Neutrophil (primary cell): ENCODE results near the gene OR1J4.

ENCODE experiments used
- H3K27ac ChIP-seq: fragments of 200-600 bp; sonication (generic); 2 replicates; pipeline ENCODE4 v1.5.1; 2016; ENCODE audit warnings: mild to moderate bottlenecking, moderate library complexity
- H3K27me3 ChIP-seq: fragments of 200-600 bp; sonication (generic); 2 replicates; pipeline ENCODE4 v1.6.0; 2016; ENCODE audit warnings: mild to moderate bottlenecking
- H3K36me3 ChIP-seq: fragments of 200-600 bp; sonication (generic); 2 replicates; pipeline ENCODE4 v1.5.1; 2017
- H3K4me1 ChIP-seq, 2 experiments: fragments of 200-600 bp in 1 of 2; sonication (generic) in 1 of 2; 1 replicate in 1 of 2; 2 replicates in 1 of 2; pipeline versions ENCODE4 v1.5.1 to v1.6.1; 2013 to 2016; ENCODE audit warnings: low read depth in 1 of 2, low read length in 1 of 2, mild to moderate bottlenecking in 1 of 2, moderate library complexity in 1 of 2; ENCODE audit not compliant: control insufficient read depth in 1 of 2, insufficient read depth in 1 of 2
- H3K4me3 ChIP-seq, 2 experiments: fragments of 200-600 bp in 1 of 2; sonication (generic) in 1 of 2; 1 replicate in 1 of 2; 2 replicates in 1 of 2; pipeline ENCODE4 v1.5.1; 2013 to 2016; ENCODE audit warnings: low read depth in 1 of 2, low read length in 1 of 2, mild to moderate bottlenecking in 1 of 2, moderate library complexity in 1 of 2
- H3K9me3 ChIP-seq: fragments of 200-600 bp; sonication (generic); 2 replicates; pipeline ENCODE4 v1.5.1; 2016
- TF ChIP-seq, protein P1 (sequence below): fragments of 200-600 bp; sonication (generic); IDR thresholded peaks from 2 replicates; pipeline ENCODE4 v1.5.1; 2016; ENCODE audit warnings: antibody characterized with exemption

Gene OR1J4

DNA sequence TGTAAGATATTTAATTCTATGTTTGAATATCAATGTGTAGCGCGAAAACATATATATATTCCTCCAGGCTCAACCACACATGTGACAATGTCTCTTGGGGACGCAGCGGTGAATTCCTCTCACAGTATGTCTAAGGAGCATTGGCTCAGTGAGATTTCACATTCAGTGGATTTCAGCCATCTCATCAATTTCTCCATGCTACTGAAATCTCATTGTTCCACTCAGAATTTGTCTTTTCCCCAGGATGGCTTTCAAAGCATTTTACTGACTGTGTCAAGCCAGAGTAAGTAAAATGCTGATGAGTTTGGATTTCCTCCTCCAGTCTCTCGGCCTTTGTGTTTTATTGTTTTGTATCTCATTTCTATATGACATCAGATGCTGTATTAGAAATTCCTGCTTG is 39.9 kb upstream of the OR1J4 start:
- TF ChIP-seq, protein P1, sequence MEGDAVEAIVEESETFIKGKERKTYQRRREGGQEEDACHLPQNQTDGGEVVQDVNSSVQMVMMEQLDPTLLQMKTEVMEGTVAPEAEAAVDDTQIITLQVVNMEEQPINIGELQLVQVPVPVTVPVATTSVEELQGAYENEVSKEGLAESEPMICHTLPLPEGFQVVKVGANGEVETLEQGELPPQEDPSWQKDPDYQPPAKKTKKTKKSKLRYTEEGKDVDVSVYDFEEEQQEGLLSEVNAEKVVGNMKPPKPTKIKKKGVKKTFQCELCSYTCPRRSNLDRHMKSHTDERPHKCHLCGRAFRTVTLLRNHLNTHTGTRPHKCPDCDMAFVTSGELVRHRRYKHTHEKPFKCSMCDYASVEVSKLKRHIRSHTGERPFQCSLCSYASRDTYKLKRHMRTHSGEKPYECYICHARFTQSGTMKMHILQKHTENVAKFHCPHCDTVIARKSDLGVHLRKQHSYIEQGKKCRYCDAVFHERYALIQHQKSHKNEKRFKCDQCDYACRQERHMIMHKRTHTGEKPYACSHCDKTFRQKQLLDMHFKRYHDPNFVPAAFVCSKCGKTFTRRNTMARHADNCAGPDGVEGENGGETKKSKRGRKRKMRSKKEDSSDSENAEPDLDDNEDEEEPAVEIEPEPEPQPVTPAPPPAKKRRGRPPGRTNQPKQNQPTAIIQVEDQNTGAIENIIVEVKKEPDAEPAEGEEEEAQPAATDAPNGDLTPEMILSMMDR = no peak
- Histone ChIP-seq H3K4me3 (no peak overlapping the region), H3K4me1 (no peaks in the 10 kb centered on the region), H3K9me3 (no peaks in the 10 kb centered on the region), H3K36me3 (no peaks in the 10 kb centered on the region), H3K27me3 (peaks cover 13% of the 10 kb centered on the region), H3K27ac (no peak overlapping the region)

DNA sequence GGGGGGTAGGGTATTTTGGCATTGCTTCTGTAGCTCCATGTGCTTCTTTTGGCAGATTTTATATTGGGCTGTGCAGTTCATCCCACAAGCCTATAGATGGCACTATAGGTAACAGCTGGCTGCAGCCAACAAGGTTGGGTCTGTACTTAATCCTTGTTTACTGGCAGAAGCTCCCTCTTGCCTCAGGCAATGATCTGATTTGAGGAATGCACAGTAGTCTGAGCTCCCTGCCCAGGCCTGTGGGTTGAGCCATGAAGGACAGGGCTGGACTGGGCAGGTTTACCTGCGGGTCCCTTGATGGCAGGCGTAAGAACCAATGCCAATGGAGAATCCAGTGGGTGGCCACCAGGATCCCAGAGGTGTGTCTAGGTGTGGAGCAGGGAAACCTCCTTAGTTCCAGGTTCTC is 20.1 kb upstream of the OR1J4 start:
- H3K36me3 ChIP-seq = no peaks in the 10 kb centered on the region

DNA sequence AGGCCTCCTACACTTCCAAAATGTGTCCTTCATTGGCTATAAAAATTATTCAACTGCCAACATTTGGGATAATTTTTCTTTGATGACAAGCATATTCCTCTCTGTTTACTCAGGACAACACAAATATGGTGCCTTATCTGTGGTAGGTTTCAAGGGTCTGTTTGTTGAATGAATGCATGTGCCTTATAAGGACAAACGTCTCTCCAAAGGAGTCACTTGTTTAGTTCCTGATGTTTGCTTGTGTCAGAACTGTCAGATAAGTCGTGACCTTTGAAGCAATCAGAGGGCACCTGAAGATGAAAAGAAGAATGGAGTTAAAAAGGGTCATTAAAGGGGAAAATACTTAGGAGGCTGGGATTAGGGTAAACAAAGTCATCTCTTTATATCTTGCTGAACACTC is 12.0 kb upstream of the OR1J4 start:
- no peak overlapping the region for H3K27ac ChIP-seq
- H3K27me3 ChIP-seq = peaks cover 15% of the 10 kb centered on the region
- no peak overlapping the region for H3K4me3 ChIP-seq
- H3K4me1 ChIP-seq = no peaks in the 10 kb centered on the region
- H3K9me3 ChIP-seq = no peaks in the 10 kb centered on the region
- TF ChIP-seq, protein P1 = no peak
- no peaks in the 10 kb centered on the region for H3K36me3 ChIP-seq

More for the DNA sequence above, 20.1 kb upstream of the OR1J4 start:
- Histone ChIP-seq H3K4me3 (no peak overlapping the region), H3K27ac (no peak overlapping the region), H3K27me3 (peaks cover 5% of the 10 kb centered on the region), H3K4me1 (no peaks in the 10 kb centered on the region), H3K9me3 (no peaks in the 10 kb centered on the region)
- TF ChIP-seq, protein P1 = no peak

DNA sequence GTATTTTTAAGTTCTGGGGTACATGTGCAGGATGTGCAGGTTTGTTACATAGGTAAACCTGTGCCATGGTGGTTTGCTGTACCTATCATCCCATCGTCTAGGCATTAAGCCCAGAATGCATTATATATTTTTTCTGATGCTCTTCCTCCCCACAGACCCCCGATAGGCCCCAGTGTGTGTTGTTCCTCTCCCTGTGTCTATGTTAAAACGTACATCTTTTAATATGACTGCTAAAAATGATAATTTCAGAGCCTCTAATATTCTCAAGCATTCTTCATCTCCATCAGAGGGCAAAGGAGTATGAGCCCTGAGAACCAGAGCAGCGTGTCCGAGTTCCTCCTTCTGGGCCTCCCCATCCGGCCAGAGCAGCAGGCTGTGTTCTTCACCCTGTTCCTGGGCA is 8.4 kb upstream of the OR1J4 start, which contains the start of gene OR1J2:
Gene OR1J2 (plus strand): TSS at position 301 of the 400 bp plus-strand sequence. CDS start 0 bp downstream, at position 301.
- TF ChIP-seq, protein P1 = no peak
- no peak within 1 kb of the TSS for H3K27ac ChIP-seq
- H3K9me3 ChIP-seq = no peaks in the 10 kb centered on the region
- no peak within 1 kb of the TSS for H3K4me3 ChIP-seq
- no peaks in the 10 kb centered on the region for H3K4me1 ChIP-seq
- H3K36me3 ChIP-seq = no peaks in the 10 kb centered on the region
- H3K27me3 ChIP-seq = peaks cover 24% of the 10 kb centered on the region

DNA sequence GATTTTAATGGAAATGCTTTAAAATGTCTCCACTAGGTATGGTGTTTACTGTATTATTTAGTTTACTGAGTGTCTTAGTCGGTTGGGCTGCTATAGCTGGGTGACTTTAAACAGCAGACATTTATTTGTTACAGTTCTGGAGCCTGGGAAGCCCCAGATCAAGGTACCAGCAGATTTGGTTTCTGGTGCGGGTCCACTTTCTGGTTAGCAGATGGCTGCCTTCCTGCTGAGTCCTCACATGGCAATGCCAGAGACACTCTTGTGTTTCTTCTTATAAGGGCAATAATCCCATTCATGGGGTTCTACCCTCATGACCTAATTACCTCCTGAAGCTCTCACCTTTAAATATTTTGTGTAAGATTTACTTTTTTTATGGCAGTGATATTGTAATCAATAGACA is 715 bp upstream of the OR1J4 start:
- H3K27me3 ChIP-seq = peaks cover 9% of the 10 kb centered on the region
- no peaks in the 10 kb centered on the region for H3K9me3 ChIP-seq
- TF ChIP-seq, protein P1 = no peak
- H3K27ac ChIP-seq = no peak overlapping the region
- no peak overlapping the region for H3K4me3 ChIP-seq
- no peaks in the 10 kb centered on the region for H3K4me1 ChIP-seq
- no peaks in the 10 kb centered on the region for H3K36me3 ChIP-seq

DNA sequence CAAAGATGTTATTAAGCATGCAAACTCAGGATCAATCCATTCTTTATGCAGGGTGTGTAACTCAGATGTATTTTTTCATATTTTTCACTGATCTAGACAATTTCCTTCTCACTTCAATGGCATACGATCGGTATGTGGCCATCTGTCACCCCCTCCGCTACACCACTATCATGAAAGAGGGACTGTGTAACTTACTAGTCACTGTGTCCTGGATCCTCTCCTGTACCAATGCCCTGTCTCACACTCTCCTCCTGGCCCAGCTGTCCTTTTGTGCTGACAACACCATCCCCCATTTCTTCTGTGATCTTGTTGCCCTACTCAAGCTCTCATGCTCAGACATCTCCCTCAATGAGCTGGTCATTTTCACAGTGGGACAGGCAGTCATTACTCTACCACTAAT is 435 bp downstream of the OR1J4 start:
- Histone ChIP-seq H3K27me3 (peaks cover 13% of the 10 kb centered on the region), H3K36me3 (no peaks in the 10 kb centered on the region), H3K27ac (no peak overlapping the region), H3K4me3 (no peak overlapping the region), H3K4me1 (no peaks in the 10 kb centered on the region), H3K9me3 (no peaks in the 10 kb centered on the region)
- TF ChIP-seq, protein P1 = no peak
